Stimulated activated naive B cell treated with anti-CD40 and anti-IgM and Interleukin-4, amounts not matched to agents 10 μg/mL and 1 μg/mL and 100 μg/mL, for 72 hours (primary cell): ENCODE results near the gene REC8.
"Not testable (repeated sequence)": the region's sequence is repeated elsewhere in the genome, so short reads cannot be mapped to it uniquely, and the experiment has no call there.

Experiments used
- ATAC-seq, 2 donors: fragments of 150-1000 bp; cut with Tn5 transposase; replicated peaks; 2 replicates each; pipeline ENCODE4 v1.10.0; 2021; ENCODE audit warnings: moderate library complexity in 1 of 2
- DNase-seq: peaks from one replicate; pipeline ENCODE4 v3.0.0; 2021
- H3K27ac Mint-ChIP-seq: one replicate; pipeline ENCODE4 v1.8.0; 2022; ENCODE audit warnings: mild to moderate bottlenecking, mixed read lengths
- H3K27me3 Mint-ChIP-seq, 2 donors: one replicate each; pipeline ENCODE4 v1.8.0; 2022; ENCODE audit warnings: mixed read lengths in 2 of 2
- H3K36me3 Mint-ChIP-seq, 2 donors: one replicate each; pipeline ENCODE4 v1.8.0; 2022; ENCODE audit warnings: mixed read lengths in 2 of 2, mild to moderate bottlenecking in 1 of 2
- H3K4me1 Mint-ChIP-seq, 2 donors: one replicate each; pipeline ENCODE4 v1.8.0; 2022; ENCODE audit warnings: mixed read lengths in 2 of 2, mild to moderate bottlenecking in 1 of 2
- H3K4me3 Mint-ChIP-seq, 2 donors: one replicate each; pipeline ENCODE4 v1.8.0; 2022; ENCODE audit warnings: mild to moderate bottlenecking in 2 of 2, mixed read lengths in 2 of 2, moderate library complexity in 1 of 2
- H3K9me3 Mint-ChIP-seq, 2 donors: one replicate each; pipeline ENCODE4 v1.8.0; 2022; ENCODE audit warnings: mixed read lengths in 2 of 2, mild to moderate bottlenecking in 1 of 2

REC8 gene

DNA sequence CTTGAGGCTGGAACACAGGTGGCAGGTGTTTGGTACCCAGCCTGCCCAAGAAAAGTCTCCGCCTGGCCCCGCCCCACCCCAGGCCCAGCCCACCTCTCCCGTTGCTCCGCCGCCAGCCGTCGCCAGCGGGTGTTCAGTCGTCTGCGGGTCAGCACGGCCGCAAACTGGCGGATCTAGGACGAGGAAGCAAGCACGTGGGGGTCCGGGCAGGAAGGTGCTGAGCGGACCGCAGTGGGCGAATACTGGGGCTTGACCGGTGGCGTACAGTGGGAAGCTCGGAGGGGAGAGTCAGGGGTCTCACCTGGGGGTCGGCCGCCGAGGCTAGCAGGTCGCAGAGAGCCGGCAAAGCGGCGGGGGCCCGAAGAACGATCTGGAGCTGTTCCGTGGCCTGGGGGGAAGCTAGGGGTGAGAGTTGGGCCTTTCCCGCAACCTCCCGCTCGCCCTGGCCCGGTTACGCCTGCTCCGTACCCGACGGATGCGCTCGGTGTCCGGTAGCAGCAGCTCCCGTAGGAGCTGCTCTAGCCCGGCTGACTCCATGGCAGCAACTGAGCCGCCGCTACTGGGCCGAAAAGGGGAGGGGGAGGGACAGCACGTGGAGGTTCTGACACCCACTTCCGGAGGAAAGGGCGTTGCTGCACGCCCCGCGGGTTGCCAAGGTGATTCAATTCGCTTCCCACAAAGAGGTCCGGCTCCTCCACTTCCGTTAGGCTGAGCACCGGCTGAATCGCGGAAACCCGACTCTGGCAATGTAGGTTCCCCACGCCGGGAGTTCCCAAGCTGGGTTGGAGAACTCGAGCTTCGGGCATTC, 16.6 kb downstream of the REC8 start, which contains the start of gene IPO4:
Gene IPO4, minus strand, starts transcription at position 566 of the 808 bp plus-strand sequence. Its CDS starts 29 bp downstream, at position 537.
- H3K27ac Mint-ChIP-seq = peak within 1 kb of the TSS; percentile 95
- H3K4me1 Mint-ChIP-seq = peaks cover 29 to 55% of the 10 kb centered on the region in 2 donors
- no peaks in the 10 kb centered on the region for H3K9me3 Mint-ChIP-seq
- H3K4me3 Mint-ChIP-seq = peak within 1 kb of the TSS; percentile 93 to 95
- peaks cover 27 to 49% of the 10 kb centered on the region in 2 donors for H3K36me3 Mint-ChIP-seq
- H3K27me3 Mint-ChIP-seq = no peaks in the 10 kb centered on the region
- ATAC-seq = peak; percentile 96 to 98
- DNase-seq = peak; percentile 90

DNA sequence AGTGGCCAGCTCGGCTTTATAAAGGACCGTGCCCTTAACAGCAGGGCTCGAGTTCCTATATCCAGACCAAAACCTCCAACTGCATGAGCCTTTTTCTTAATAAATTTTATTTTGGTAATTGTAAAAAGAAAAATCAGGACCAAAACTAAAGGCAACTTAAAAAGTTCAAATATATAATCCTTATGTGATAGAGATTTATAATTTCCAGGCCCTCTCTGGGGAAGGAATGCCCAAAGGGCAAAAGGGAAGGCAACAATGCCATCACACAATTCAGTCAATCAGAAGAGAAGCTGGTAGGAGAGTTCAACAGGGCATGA, 17.1 kb downstream of the REC8 start:
- Mint-ChIP-seq H3K4me3 (peak overlapping the region; percentile 93 to 95), H3K9me3 (no peaks in the 10 kb centered on the region), H3K27me3 (no peaks in the 10 kb centered on the region), H3K4me1 (peaks cover 30 to 58% of the 10 kb centered on the region in 2 donors), H3K27ac (peak overlapping the region; percentile 95), H3K36me3 (peaks cover 27 to 47% of the 10 kb centered on the region in 2 donors)
- ATAC-seq (no peak), DNase-seq (no peak)

DNA sequence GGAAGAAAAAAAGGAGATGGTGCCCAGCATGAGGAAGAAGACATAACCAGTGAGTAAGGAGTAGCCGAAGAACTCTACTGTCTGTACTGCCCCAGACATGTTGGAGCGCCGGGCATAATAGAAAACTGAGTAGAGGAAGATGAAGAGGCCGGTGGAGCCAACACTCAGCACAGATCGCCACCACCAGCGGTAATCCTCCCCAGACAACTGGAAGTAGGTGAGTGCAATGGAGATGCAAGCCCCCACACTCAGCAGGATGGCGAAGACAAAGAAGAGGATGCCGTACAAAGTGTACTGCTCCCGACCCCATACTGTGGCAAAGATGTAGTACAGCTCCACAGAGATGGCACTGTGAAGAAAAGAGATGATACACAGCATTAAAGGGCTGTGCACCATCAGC, 17.6 kb downstream of the REC8 start:
- Mint-ChIP-seq H3K36me3 (peaks cover 27 to 49% of the 10 kb centered on the region in 2 donors), H3K9me3 (no peaks in the 10 kb centered on the region), H3K27ac (peak overlapping the region; percentile 20), H3K4me1 (peaks cover 35 to 62% of the 10 kb centered on the region in 2 donors), H3K4me3 (no peak overlapping the region), H3K27me3 (no peaks in the 10 kb centered on the region)
- ATAC-seq (no peak), DNase-seq (no peak)

DNA sequence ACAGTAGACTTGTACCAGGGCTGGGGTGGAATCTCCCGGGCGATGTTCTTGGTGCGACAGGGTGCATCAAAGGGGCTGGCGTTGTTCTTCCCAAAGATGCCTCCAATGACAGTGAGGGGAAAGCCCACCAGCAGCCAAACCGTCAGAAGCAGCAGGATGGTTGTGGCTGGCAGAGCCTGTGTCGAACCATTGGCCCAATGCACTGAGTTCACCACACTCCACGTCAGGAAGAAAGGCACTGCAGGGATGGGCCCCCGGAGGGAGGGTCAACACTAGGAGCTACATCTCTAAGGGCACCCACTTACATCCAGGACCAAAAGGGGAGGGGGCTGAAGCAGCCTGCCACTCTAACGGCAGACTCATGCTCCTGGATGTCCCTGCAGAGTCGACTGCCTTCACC, 18.5 kb downstream of the REC8 start:
- Mint-ChIP-seq H3K27ac (no peak overlapping the region), H3K9me3 (no peaks in the 10 kb centered on the region), H3K4me3 (no peak overlapping the region), H3K36me3 (peaks cover 22 to 52% of the 10 kb centered on the region in 2 donors), H3K27me3 (no peaks in the 10 kb centered on the region), H3K4me1 (peaks cover 38 to 72% of the 10 kb centered on the region in 2 donors)
- ATAC-seq (no peak), DNase-seq (no peak)

DNA sequence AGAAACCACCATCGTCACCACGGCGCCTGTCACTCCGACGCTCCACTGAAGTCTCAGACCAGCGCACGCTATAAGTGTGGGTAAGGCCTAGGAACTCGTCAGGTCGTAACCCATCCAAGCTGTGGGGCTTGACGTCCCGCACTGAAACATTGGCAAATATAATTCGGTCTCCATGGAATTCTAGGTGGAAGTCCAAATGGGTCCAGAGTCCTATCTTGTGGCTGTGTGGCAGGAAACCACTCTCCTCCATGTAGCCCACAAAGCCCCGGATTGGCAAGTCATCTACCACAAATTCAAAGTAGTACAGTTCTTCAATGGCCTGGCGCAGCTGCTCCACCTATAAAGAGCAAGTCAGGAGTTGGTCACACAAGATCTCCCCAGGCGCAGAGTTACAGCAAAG, 21.1 kb downstream of the REC8 start:
- H3K4me3 Mint-ChIP-seq = no peak overlapping the region
- no peaks in the 10 kb centered on the region for H3K9me3 Mint-ChIP-seq
- DNase-seq = no peak
- H3K27ac Mint-ChIP-seq = no peak overlapping the region
- peaks cover 34 to 74% of the 10 kb centered on the region in 2 donors for H3K4me1 Mint-ChIP-seq
- H3K27me3 Mint-ChIP-seq = no peaks in the 10 kb centered on the region
- H3K36me3 Mint-ChIP-seq = peaks cover 21 to 46% of the 10 kb centered on the region in 2 donors
- no peak for ATAC-seq

DNA sequence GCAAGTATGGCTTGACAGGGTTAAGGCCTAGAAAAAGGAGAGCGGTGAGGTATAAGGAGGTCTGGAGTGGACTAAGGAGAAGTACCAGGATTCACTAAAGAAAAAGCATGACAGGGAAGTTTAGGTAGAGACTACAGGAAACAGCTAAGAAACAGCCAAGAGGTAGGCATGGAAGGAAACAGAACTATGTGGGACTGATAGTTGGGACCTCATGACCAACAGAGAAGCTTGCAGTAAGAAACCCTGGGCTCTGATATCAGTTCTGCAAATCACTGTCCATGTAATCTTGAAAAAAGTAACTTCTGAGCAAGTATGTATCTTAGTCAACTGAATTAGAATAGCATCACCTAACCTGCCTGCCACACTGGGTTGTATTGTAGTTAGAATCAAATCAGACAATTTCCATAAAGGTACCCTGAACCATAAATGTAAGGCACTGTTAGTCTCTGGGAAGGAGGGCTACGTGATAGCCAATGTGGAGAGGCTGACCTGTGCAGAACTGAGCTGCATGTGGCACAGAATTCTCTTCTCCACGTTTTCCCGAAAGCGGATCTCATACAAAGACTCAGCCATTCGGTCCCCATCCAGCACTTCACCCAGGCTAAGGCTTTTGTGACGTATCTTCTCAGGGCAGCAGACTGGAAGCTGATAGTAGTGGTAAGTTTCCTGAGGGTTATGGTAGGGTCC, 22.4 kb downstream of the REC8 start:
- H3K9me3 Mint-ChIP-seq = peaks cover 0 to 3% of the 10 kb centered on the region in 2 donors
- H3K4me1 Mint-ChIP-seq = peaks cover 39 to 80% of the 10 kb centered on the region in 2 donors
- H3K27me3 Mint-ChIP-seq = no peaks in the 10 kb centered on the region
- H3K27ac Mint-ChIP-seq = peak overlapping the region; percentile 98
- peak overlapping the region; percentile 92 to 95 for H3K4me3 Mint-ChIP-seq
- no peak for DNase-seq
- peaks cover 31 to 54% of the 10 kb centered on the region in 2 donors for H3K36me3 Mint-ChIP-seq
- ATAC-seq = no peak

DNA sequence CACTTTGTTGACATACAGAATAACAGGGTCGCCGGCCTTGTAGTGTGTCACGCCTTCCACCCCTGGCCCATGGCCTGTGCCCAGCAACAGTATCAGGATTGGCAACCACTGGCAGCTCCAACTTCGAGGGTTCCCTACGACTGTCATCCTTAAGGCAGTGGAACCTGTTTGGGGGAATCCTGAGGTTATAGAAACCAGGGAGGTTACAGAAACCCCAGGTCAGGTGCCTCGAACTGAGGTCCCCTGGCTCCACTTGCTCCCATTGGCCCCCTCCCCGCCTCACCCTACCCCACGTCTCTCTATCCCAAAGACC, 22.9 kb downstream of the REC8 start:
- peak overlapping the region; percentile 92 to 95 for H3K4me3 Mint-ChIP-seq

DNA sequence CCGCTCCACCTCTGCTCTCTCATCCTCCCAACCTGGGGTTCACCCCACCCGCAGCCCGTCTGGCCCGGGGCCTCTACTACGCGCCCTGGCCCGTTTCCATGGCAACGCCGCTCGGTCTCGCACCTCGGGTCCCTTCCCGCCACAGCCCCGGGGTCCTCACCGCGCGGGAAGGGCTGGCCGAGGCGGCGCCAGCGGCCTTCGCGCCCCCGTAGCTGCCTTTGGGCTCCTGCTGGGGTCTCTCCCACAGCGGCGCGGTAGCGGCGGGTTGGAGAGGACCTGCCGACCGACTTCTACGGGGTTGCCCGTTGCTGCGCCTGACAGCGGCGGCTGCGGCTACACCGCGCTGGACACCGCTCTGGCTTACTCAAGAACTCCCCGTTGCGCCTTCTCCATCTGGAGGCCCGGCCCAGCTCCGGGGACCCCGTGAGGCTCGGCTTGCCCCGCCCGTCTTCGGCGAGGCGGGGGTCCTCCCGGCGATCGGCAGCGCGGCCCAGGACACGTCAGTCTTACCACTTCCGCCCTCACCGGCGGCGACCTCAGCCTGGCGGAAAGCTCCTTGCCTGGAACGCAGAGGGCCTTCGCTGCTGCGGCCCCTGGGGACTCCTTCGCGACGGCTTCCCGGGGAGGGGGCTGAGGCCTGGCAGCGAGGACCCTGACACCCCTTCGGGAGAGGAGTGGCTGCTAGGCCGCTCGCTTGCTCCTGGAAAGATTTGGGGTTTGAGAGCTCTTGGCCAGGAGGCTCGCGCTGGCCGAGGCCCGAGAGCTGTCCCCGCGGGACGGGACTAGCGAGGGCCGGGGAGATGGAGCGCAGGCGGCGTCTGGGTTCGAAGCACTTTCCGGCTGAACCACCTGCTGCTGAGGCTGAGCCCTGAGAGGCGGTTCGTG, 23.5 kb downstream of the REC8 start, which contains the start of gene TM9SF1:
Gene TM9SF1, minus strand, starts transcription at position 256 of the 885 bp plus-strand sequence. CDS start 422 bp downstream, outside the sequence.
- Mint-ChIP-seq H3K4me1 (peaks cover 39 to 82% of the 10 kb centered on the region in 2 donors), H3K9me3 (peaks cover 0 to 3% of the 10 kb centered on the region in 2 donors), H3K27ac (peak within 1 kb of the TSS; percentile 98), H3K27me3 (no peaks in the 10 kb centered on the region), H3K36me3 (peaks cover 33 to 57% of the 10 kb centered on the region in 2 donors), H3K4me3 (peak within 1 kb of the TSS; percentile 92 to 95)
- ATAC-seq (peak; percentile 90), DNase-seq (peak; percentile 87)

More for the DNA sequence above, 22.9 kb downstream of the REC8 start:
- H3K9me3 Mint-ChIP-seq = peaks cover 0 to 3% of the 10 kb centered on the region in 2 donors
- peaks cover 41 to 82% of the 10 kb centered on the region in 2 donors for H3K4me1 Mint-ChIP-seq
- peak overlapping the region; percentile 98 for H3K27ac Mint-ChIP-seq
- H3K36me3 Mint-ChIP-seq = peaks cover 35 to 58% of the 10 kb centered on the region in 2 donors
- no peaks in the 10 kb centered on the region for H3K27me3 Mint-ChIP-seq
- no peak for ATAC-seq
- no peak for DNase-seq

DNA sequence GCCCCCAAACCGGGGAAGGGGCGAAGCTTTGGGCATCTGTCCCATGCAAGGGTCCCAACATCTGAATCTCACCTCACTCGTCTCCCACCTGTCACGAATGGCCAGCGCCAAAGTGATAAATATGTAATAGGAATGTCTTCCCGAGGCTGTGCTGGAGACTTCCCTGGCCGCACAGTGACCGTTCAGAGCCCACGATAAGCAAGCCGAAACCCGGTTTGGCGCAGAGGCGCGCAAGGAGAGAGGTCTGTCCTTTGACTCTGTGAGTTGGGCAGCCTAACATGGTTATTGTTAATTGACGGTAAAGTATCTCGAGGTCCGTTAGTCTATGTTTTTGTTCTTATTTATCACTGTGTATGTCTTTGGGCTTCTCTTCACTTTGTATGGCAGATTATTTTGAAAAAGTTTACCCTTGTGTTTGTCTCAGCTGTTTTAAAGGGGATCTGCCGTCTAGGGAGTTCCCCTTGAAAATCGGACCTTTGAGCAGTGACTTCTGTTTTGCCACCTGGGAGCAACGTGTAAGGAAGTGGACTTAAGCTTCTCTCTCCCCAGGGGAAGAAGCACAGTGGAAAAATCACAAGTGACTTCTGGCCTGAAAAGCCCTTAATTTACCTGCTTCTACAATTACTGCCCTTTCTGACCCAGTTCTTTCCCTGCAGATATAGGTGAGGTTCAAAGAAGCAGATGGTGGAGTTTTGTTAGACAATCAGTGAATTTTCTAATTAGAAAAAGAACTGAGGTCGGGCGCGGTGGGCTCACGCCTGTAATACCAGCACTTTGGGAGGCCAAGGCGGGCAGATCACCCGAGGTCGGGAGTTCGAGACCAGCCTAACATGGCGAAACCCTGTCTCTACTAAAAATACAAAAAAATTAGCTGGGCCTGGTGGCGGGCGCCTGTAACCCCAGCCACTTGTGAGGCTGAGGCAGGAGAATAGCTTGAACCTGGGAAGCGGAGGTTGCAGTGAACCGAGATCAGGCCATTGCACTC, 24.5 kb downstream of the REC8 start:
- Mint-ChIP-seq H3K9me3 (peaks cover 0 to 3% of the 10 kb centered on the region in 2 donors), H3K4me3 (peak overlapping the region; percentile 92 to 95), H3K27me3 (no peaks in the 10 kb centered on the region), H3K27ac (peak overlapping the region; percentile 98), H3K4me1 (peaks cover 39 to 77% of the 10 kb centered on the region in 2 donors), H3K36me3 (peaks cover 34 to 59% of the 10 kb centered on the region in 2 donors)
- ATAC-seq = peak; percentile 41 to 46
- no peak for DNase-seq

DNA sequence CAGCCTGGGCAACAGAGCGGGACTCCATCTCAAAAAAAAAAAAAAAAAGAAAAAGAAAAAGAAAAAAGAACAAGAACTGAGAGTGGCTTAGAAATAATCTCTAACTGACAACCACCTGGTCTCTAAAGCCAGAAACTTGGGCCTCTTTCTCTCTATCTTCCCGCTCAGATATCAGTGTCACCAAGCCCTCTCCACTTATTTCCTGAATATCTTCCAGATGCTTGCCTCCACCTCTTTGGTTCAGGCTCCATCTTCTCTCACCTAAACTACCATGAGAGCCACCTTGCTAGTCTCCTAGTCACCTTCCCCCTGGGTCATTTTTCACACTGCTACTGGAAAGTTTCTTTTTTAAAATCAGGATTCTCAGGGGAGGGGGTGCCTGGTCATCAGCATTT, 25.2 kb downstream of the REC8 start:
- no peak for ATAC-seq
- peaks cover 37 to 70% of the 10 kb centered on the region in 2 donors for H3K4me1 Mint-ChIP-seq
- H3K27ac Mint-ChIP-seq = peak overlapping the region; percentile 98
- peaks cover 0 to 3% of the 10 kb centered on the region in 2 donors for H3K9me3 Mint-ChIP-seq
- peak overlapping the region; percentile 92 to 95 for H3K4me3 Mint-ChIP-seq
- no peak for DNase-seq
- peaks cover 40 to 60% of the 10 kb centered on the region in 2 donors for H3K36me3 Mint-ChIP-seq
- no peaks in the 10 kb centered on the region for H3K27me3 Mint-ChIP-seq

DNA sequence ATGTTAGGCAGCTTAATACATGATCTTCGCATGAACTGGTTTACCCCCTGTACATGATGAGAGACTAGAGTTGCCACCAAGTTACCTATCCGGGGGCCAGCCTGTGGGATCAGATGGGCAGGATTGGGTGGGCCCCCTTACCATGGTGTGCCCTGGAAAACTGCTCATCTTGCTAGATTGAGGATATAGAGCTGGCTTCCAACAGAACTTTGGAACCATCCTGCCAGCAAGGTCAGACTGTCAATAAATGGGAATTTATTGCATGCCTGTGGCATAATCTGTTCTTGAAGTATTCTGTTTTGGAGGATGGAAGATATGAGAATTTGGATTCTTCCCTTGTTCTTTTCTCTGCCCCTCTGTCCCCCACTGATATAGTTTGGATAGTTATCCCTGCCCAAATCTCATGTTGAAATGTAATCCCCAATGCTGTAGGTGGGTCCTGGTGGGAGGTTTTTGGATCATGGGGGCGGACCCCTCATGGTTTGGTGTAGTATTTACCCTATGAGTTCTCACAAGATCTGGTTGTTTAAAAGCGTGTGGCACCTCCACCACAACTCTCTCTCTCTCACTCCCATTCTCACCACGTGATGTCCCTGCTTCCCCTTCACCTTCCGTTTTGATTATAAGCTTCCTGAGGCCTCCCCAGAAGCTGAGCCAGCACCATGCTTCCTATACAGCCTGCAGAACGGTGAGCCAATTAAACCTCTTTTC, 27.1 kb downstream of the REC8 start:
- Mint-ChIP-seq H3K9me3 (peaks cover 6 to 10% of the 10 kb centered on the region in 2 donors), H3K27ac (peak overlapping the region; percentile 71), H3K36me3 (peaks cover 46 to 66% of the 10 kb centered on the region in 2 donors), H3K4me3 (peak overlapping the region in 1 of 2 donors; percentile 56), H3K27me3 (no peaks in the 10 kb centered on the region), H3K4me1 (peaks cover 31 to 59% of the 10 kb centered on the region in 2 donors)
- DNase-seq (no peak), ATAC-seq (no peak)

DNA sequence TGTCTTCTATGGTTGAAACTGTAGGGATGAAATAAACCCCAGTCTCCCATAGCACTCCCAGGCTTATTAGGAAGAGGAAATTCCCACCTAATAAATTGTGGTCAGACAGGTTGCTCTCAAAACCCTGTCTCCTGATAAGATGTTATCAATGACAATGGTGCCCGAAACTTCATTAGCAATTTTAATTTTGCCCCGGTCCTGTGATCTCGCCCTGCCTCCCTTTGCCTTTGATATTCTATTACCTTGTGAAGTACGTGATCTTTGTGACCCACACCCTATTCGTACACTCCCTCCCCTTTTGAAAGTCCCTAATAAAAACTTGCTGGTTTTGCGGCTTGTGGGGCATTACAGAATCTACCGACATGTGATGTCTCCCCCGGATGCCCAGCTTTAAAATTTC, 30.7 kb downstream of the REC8 start:
- H3K36me3 Mint-ChIP-seq = peaks cover 71 to 79% of the 10 kb centered on the region in 2 donors
- H3K4me1 Mint-ChIP-seq = peaks cover 31 to 61% of the 10 kb centered on the region in 2 donors

More for the DNA sequence above, 30.7 kb downstream of the REC8 start:
- not testable (repeated sequence) for H3K4me3 Mint-ChIP-seq, ATAC-seq, DNase-seq, H3K27ac Mint-ChIP-seq, H3K9me3 Mint-ChIP-seq, H3K27me3 Mint-ChIP-seq
